HCT116 (cell line): ENCODE results near the gene KIF14. TPM values are rescaled to one million over a fixed set of nuclear protein-coding genes. Genes with fewer than 3 reads are reported as not detected.

Source experiments
- ATAC-seq: fragments of 200-7000 bp; cut with Tn5 transposase; 2 replicates; pipeline ENCODE4 v1.9.1; 2020; ENCODE audit warnings: mild to moderate bottlenecking, moderate library complexity
- BruUV-seq: library from RNA; stranded (reverse); fragments of 400-500 nt; replicated peaks from 2 replicates; lab custom pipeline; 2021; lab: Mats Ljungman, UMichigan
- CTCF ChIA-PET: fragments of 300-600 bp; sonication (Branson Sonifier 250); formaldehyde crosslinking; loops from one replicate; lab custom pipeline; 2021; ENCODE audit warnings: antibody characterized with exemption; lab: Charles Lee
- POLR2A ChIA-PET: fragments of 300-600, 350-600 bp; sonication (Branson Sonifier 250); formaldehyde crosslinking; loops from one replicate; lab custom pipeline; 2021; ENCODE audit warnings: antibody characterized with exemption; lab: Charles Lee
- RAD21 ChIA-PET, 2 experiments: fragments of 300-600 bp; sonication (Branson Sonifier 250); formaldehyde crosslinking; loops; one replicate each; lab custom pipeline; 2023; ENCODE audit warnings: low total read pairs in 2 of 2; ENCODE audit not compliant: uncharacterized antibody in 2 of 2, unreplicated experiment in 2 of 2, low non-redundant PET in 1 of 2; lab: Charles Lee
- DNase-seq: peaks from one replicate; pipeline ENCODE4 v3.0.0-alpha.2; 2010; ENCODE audit warnings: low read depth, low spot score
- H2AFZ ChIP-seq: fragments of 200-600 bp; shearing (Covaris generic), sonication (generic); 2 replicates; pipeline ENCODE4 v1.6.1; 2017; ENCODE audit warnings: low read depth, mixed run types, mixed read lengths, antibody characterized with exemption, low read length; ENCODE audit not compliant: poor library complexity, severe bottlenecking
- H3K27ac ChIP-seq: 2 replicates; pipeline ENCODE4 v1.5.1; 2012; ENCODE audit warnings: low read depth, low read length
- H3K27me3 ChIP-seq: fragments of 200-600 bp; sonication (generic); 2 replicates; pipeline ENCODE4 v1.6.1; 2016; ENCODE audit warnings: mixed run types, low read length, mixed read lengths; ENCODE audit not compliant: insufficient read depth
- H3K36me3 ChIP-seq, 2 experiments: fragments of 200-500 bp in 1 of 2; fragments of 200-600 bp in 1 of 2; sonication (Bioruptor generic) in 1 of 2; sonication (generic) in 1 of 2; 2 replicates each; pipeline versions ENCODE4 v1.5.1 to v1.6.1; 2014 to 2016; ENCODE audit warnings: low read length in 2 of 2, inconsistent platforms in 1 of 2, mixed read lengths in 1 of 2, mixed run types in 1 of 2; ENCODE audit not compliant: insufficient read depth in 2 of 2, control insufficient read depth in 1 of 2
- H3K4me1 ChIP-seq, 2 experiments: fragments of 200-600 bp in 1 of 2; sonication (generic) in 1 of 2; 2 replicates each; pipeline versions ENCODE4 v1.5.1 to v1.6.1; 2012 to 2017; ENCODE audit warnings: low read length in 2 of 2, inconsistent platforms in 1 of 2, mild to moderate bottlenecking in 1 of 2, mixed read lengths in 1 of 2, mixed run types in 1 of 2, moderate library complexity in 1 of 2; ENCODE audit not compliant: insufficient read depth in 2 of 2, control insufficient read depth in 1 of 2
- H3K4me2 ChIP-seq: fragments of 200-600 bp; sonication (generic); 2 replicates; pipeline ENCODE4 v1.6.1; 2017; ENCODE audit warnings: mixed run types, low read length, mixed read lengths
- H3K4me3 ChIP-seq, 2 experiments: fragments of 200-600 bp in 1 of 2; sonication (generic) in 1 of 2; replicated peaks in 1 of 2; 2 replicates each; pipeline ENCODE4 v1.5.1; 2011 to 2016; ENCODE audit warnings: low read length in 2 of 2, control low read depth in 1 of 2, low read depth in 1 of 2, mild to moderate bottlenecking in 1 of 2, mixed read lengths in 1 of 2, mixed run types in 1 of 2
- H3K79me2 ChIP-seq: fragments of 200-600 bp; sonication (generic); 2 replicates; pipeline ENCODE4 v1.6.1; 2017; ENCODE audit warnings: mild to moderate bottlenecking, mixed run types, low read length, moderate library complexity, mixed read lengths; ENCODE audit not compliant: insufficient read depth
- H3K9ac ChIP-seq: fragments of 200-600 bp; sonication (generic); 2 replicates; pipeline ENCODE4 v1.6.1; 2016; ENCODE audit warnings: low read length, mixed read lengths
- H3K9me2 ChIP-seq: fragments of 200-600 bp; sonication (generic), shearing (Covaris generic); 2 replicates; pipeline ENCODE4 v1.6.1; 2017; ENCODE audit warnings: mixed run types, mild to moderate bottlenecking, moderate library complexity; ENCODE audit not compliant: insufficient read depth
- H3K9me3 ChIP-seq, 2 experiments: fragments of 200-500 bp in 1 of 2; fragments of 200-600 bp in 1 of 2; sonication (Bioruptor generic) in 1 of 2; sonication (generic) in 1 of 2; 2 replicates each; pipeline ENCODE4 v1.6.1; 2014 to 2017; ENCODE audit warnings: low read length in 2 of 2, mixed read lengths in 2 of 2, inconsistent platforms in 1 of 2, low read depth in 1 of 2, mild to moderate bottlenecking in 1 of 2, mixed run types in 1 of 2, moderate library complexity in 1 of 2; ENCODE audit not compliant: control insufficient read depth in 1 of 2, insufficient read depth in 1 of 2
- H4K20me1 ChIP-seq: fragments of 200-600 bp; sonication (generic), shearing (Covaris generic); 2 replicates; pipeline ENCODE4 v1.6.1; 2017; ENCODE audit warnings: mixed run types, mild to moderate bottlenecking, moderate library complexity; ENCODE audit not compliant: insufficient read depth
- CBX3 ChIP-seq: IDR thresholded peaks from 2 replicates; pipeline ENCODE4 v1.6.1; 2012; ENCODE audit warnings: low read depth
- CEBPB ChIP-seq: IDR thresholded peaks from 2 replicates; pipeline ENCODE4 v1.6.1; 2012; ENCODE audit warnings: low read depth
- CTCF ChIP-seq, 3 experiments: fragments of 200-600 bp in 1 of 3; sonication (generic) in 1 of 3; IDR thresholded peaks in 2 of 3; conservative IDR thresholded peaks in 1 of 3; 2 replicates each; pipeline ENCODE4 v1.5.1; 2012 to 2017; ENCODE audit warnings: low read depth in 2 of 3, low read length in 2 of 3, antibody characterized with exemption in 1 of 3, borderline replicate concordance in 1 of 3, control low read depth in 1 of 3, mild to moderate bottlenecking in 1 of 3, mixed read lengths in 1 of 3, mixed run types in 1 of 3, moderate library complexity in 1 of 3; ENCODE audit not compliant: insufficient read depth in 1 of 3
- EGR1 ChIP-seq: IDR thresholded peaks from 2 replicates; pipeline ENCODE4 v1.6.1; 2012; ENCODE audit warnings: low read depth
- ELF1 ChIP-seq: IDR thresholded peaks from 2 replicates; pipeline ENCODE4 v1.6.1; 2012; ENCODE audit warnings: low read depth, borderline replicate concordance
- EZH2 ChIP-seq: fragments of 200-600 bp; sonication (generic); IDR thresholded peaks from 2 replicates; pipeline ENCODE4 v1.6.1; 2017; ENCODE audit warnings: antibody characterized with exemption, mixed run types
- FOSL1 ChIP-seq: IDR thresholded peaks from 2 replicates; pipeline ENCODE4 v1.6.1; 2012; ENCODE audit warnings: low read depth
- JUND ChIP-seq: IDR thresholded peaks from 2 replicates; pipeline ENCODE4 v1.6.1; 2012
- MAX ChIP-seq: IDR thresholded peaks from 2 replicates; pipeline ENCODE4 v1.6.1; 2012
- POLR2A ChIP-seq: IDR thresholded peaks from 2 replicates; pipeline ENCODE4 v1.7.0; 2011; ENCODE audit warnings: borderline replicate concordance; ENCODE audit not compliant: insufficient read depth, insufficient read length; ENCODE audit errors: extremely low read depth
- RAD21 ChIP-seq: IDR thresholded peaks from 2 replicates; pipeline ENCODE4 v1.6.1; 2012; ENCODE audit warnings: low read depth, mild to moderate bottlenecking
- REST ChIP-seq: IDR thresholded peaks from 2 replicates; pipeline ENCODE4 v1.6.1; 2012; ENCODE audit warnings: low read depth
- SIN3A ChIP-seq: IDR thresholded peaks from 2 replicates; pipeline ENCODE4 v1.6.1; 2012; ENCODE audit warnings: low read depth
- SP1 ChIP-seq: IDR thresholded peaks from 2 replicates; pipeline ENCODE4 v1.6.1; 2012; ENCODE audit warnings: low read depth
- TCF7L2 ChIP-seq: IDR thresholded peaks from 2 replicates; pipeline ENCODE4 v1.7.0; 2011; ENCODE audit warnings: borderline replicate concordance, inconsistent platforms; ENCODE audit not compliant: insufficient read depth, insufficient read length; ENCODE audit errors: extremely low read depth
- YY1 ChIP-seq: IDR thresholded peaks from 2 replicates; pipeline ENCODE4 v1.6.1; 2011; ENCODE audit warnings: low read length, low read depth, moderate library complexity, mild to moderate bottlenecking; ENCODE audit not compliant: insufficient replicate concordance; ENCODE audit errors: extremely low read depth
- ZBTB33 ChIP-seq: IDR thresholded peaks from 2 replicates; pipeline ENCODE4 v1.6.1; 2011; ENCODE audit warnings: mild to moderate bottlenecking, low read length, moderate library complexity; ENCODE audit not compliant: insufficient replicate concordance; ENCODE audit errors: extremely low read depth
- intact Hi-C: fragments of 100-400 bp; cut with micrococcal nuclease; formaldehyde crosslinking; loops from 2 replicates; pipeline ENCODE4 v1.10.0; 2022
- total RNA-seq: library from RNA; stranded (reverse); gene quantifications from one replicate; pipeline ENCODE4 v1.2.1, GENCODE V29; 2021; ENCODE audit not compliant: unreplicated experiment

Gene KIF14
- total RNA-seq, 1 experiment from 2014 or later: 21.8 TPM

- H3K9me2 ChIP-seq: no peaks in the 10 kb centered on the region
- no peak overlapping the region for H3K4me3 ChIP-seq
- H2AFZ ChIP-seq: no peak overlapping the region
- H3K27me3 ChIP-seq: no peaks in the 10 kb centered on the region
- ChIA-PET POLR2A (no interaction called here), CTCF (no interaction called here), RAD21 (no interaction called here)
- no peaks in the 10 kb centered on the region for H4K20me1 ChIP-seq
- H3K4me2 ChIP-seq: no peak overlapping the region
- no TSS peak for BruUV-seq
- H3K9me3 ChIP-seq: no peaks in the 10 kb centered on the region
- H3K27ac ChIP-seq: no peak overlapping the region
- intact Hi-C loops: no loop called here
- ATAC-seq: no peak
- TF ChIP-seq CTCF (IDR thresholded peaks at IDR 0.05 in 2 of 3, conservative IDR thresholded peaks at IDR 0.05 in 1 of 3; ENCODE audit: borderline replicate concordance in 1 of 3, insufficient read depth in 1 of 3, low read depth in 2 of 3, low read length in 2 of 3): no peak
- no peak for TF ChIP-seq RAD21
- no peak for TF ChIP-seq EZH2
- TF ChIP-seq POLR2A: no peak
- TF ChIP-seq CEBPB: no peak
- TF ChIP-seq JUND: no peak
- TF ChIP-seq FOSL1: no peak
- TF ChIP-seq ELF1: no peak
- TF ChIP-seq REST: no peak
- no peak for TF ChIP-seq EGR1
- no peak for TF ChIP-seq TCF7L2
- TF ChIP-seq SIN3A: no peak
- no peak for TF ChIP-seq YY1
- TF ChIP-seq ZBTB33: no peak
- TF ChIP-seq CBX3: no peak
- TF ChIP-seq SP1: no peak
- no peak for TF ChIP-seq MAX
- DNase-seq: no peak
- no peaks in the 10 kb centered on the region for H3K4me1 ChIP-seq
- H3K9ac ChIP-seq: no peak overlapping the region
- no peaks in the 10 kb centered on the region for H3K79me2 ChIP-seq
- no peaks in the 10 kb centered on the region for H3K36me3 ChIP-seq
Measured at GRCh38 chr1:200505257-200505656, 115.3 kb downstream of the KIF14 start.
